Adrenal gland (tissue), 5 donors: ENCODE results near the gene ADCY5.

Experiments
- POLR2A ChIP-seq, 2 donors: fragments of 450-650 bp; IDR thresholded peaks; one replicate each; pipeline ENCODE4 v1.6.1; 2017; ENCODE audit warnings: antibody characterized with exemption in 2 of 2, mild to moderate bottlenecking in 2 of 2, moderate library complexity in 1 of 2
- TF ChIP-seq, protein P1 (sequence below), 6 experiments: fragments of 450-650 bp in 4 of 6; fragments of 200-600 bp in 2 of 6; sonication (generic) in 1 of 6; IDR thresholded peaks; 1 replicate in 5 of 6; 2 replicates in 1 of 6; pipeline versions ENCODE4 v1.5.1 to v1.8.0; 2016 to 2021; ENCODE audit warnings: antibody characterized with exemption in 6 of 6, mild to moderate bottlenecking in 2 of 6, moderate library complexity in 1 of 6
- donor health status: DM: no; HTN: no; CAD: no.

DNA sequence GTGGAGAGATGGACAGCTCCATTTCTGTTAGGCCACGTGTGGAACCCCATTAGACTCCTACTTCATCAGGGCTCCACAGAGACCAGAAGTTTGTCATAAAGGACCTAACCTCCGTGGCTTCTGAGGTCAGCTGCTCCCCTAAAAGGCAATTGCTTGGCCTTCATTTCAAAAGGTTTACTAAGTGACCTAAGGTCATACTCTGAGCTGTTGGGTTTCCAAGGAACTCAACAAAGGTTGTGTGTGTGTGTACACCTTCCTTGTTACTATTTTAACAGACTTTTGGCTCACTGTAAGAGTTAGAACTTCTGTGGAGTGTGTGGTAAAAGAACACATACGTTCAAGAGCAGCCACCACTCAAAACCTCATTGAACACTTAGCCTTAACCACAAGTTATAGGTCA lies 173.2 kb downstream of the ADCY5 start:
- TF ChIP-seq, protein P1, sequence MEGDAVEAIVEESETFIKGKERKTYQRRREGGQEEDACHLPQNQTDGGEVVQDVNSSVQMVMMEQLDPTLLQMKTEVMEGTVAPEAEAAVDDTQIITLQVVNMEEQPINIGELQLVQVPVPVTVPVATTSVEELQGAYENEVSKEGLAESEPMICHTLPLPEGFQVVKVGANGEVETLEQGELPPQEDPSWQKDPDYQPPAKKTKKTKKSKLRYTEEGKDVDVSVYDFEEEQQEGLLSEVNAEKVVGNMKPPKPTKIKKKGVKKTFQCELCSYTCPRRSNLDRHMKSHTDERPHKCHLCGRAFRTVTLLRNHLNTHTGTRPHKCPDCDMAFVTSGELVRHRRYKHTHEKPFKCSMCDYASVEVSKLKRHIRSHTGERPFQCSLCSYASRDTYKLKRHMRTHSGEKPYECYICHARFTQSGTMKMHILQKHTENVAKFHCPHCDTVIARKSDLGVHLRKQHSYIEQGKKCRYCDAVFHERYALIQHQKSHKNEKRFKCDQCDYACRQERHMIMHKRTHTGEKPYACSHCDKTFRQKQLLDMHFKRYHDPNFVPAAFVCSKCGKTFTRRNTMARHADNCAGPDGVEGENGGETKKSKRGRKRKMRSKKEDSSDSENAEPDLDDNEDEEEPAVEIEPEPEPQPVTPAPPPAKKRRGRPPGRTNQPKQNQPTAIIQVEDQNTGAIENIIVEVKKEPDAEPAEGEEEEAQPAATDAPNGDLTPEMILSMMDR (IDR thresholded peaks at IDR 0.05) = no peak
- TF ChIP-seq POLR2A (IDR thresholded peaks at IDR 0.05) = no peak
